Mesenchymal stem cell (in vitro differentiated cells and primary cell): Measurements from ENCODE around the gene MXI1.

Experiments
- DNase-seq: peaks from one replicate; pipeline ENCODE4 v3.0.0-alpha.2; 2013
- H2AFZ ChIP-seq: one replicate; pipeline ENCODE4 v1.6.1; 2013; ENCODE audit warnings: low read depth, mild to moderate bottlenecking, control low read depth, inconsistent platforms, low read length, moderate library complexity
- H2AK5ac ChIP-seq: 2 replicates; pipeline ENCODE4 v1.6.1; 2013; ENCODE audit warnings: low read length, moderate library complexity, mild to moderate bottlenecking, inconsistent platforms; ENCODE audit not compliant: severe bottlenecking
- H2BK120ac ChIP-seq: one replicate; pipeline ENCODE4 v1.6.1; 2013; ENCODE audit warnings: low read depth, mild to moderate bottlenecking, inconsistent platforms, low read length, moderate library complexity
- H2BK12ac ChIP-seq, 2 experiments: one replicate each; pipeline ENCODE4 v1.6.1; 2013; ENCODE audit warnings: inconsistent platforms in 2 of 2, low read length in 2 of 2, mild to moderate bottlenecking in 2 of 2, moderate library complexity in 2 of 2, control low read depth in 1 of 2
- H2BK15ac ChIP-seq: one replicate; pipeline ENCODE4 v1.6.1; 2013; ENCODE audit warnings: mild to moderate bottlenecking, low read depth, inconsistent platforms; ENCODE audit not compliant: poor library complexity, severe bottlenecking
- H2BK5ac ChIP-seq: 2 replicates; pipeline ENCODE4 v1.6.1; 2013; ENCODE audit warnings: low read depth, mild to moderate bottlenecking, low read length, control low read depth, inconsistent platforms; ENCODE audit not compliant: poor library complexity, severe bottlenecking
- H3K14ac ChIP-seq, 2 experiments: one replicate each; pipeline ENCODE4 v1.6.1; 2013; ENCODE audit warnings: inconsistent platforms in 2 of 2, low read length in 2 of 2, control low read depth in 1 of 2, mild to moderate bottlenecking in 1 of 2, moderate library complexity in 1 of 2
- H3K18ac ChIP-seq, 2 experiments: one replicate each; pipeline ENCODE4 v1.6.1; 2013; ENCODE audit warnings: inconsistent platforms in 2 of 2, low read length in 2 of 2, control low read depth in 1 of 2, low read depth in 1 of 2, mild to moderate bottlenecking in 1 of 2
- H3K23ac ChIP-seq, 2 experiments: one replicate each; pipeline ENCODE4 v1.6.1; 2013; ENCODE audit warnings: inconsistent platforms in 2 of 2, low read length in 2 of 2, mild to moderate bottlenecking in 2 of 2, moderate library complexity in 2 of 2, control low read depth in 1 of 2
- H3K27ac ChIP-seq: 2 replicates; pipeline ENCODE4 v1.5.1; 2013; ENCODE audit warnings: mild to moderate bottlenecking, moderate library complexity, low read length, control low read depth, inconsistent platforms; ENCODE audit not compliant: poor library complexity, severe bottlenecking
- H3K27me3 ChIP-seq, 2 experiments: 2 replicates each; pipeline versions ENCODE4 v1.6.1 to v1.7.0; 2013; ENCODE audit warnings: low read length in 2 of 2, mild to moderate bottlenecking in 2 of 2, moderate library complexity in 2 of 2, control low read depth in 1 of 2, inconsistent platforms in 1 of 2; ENCODE audit not compliant: control insufficient read depth in 1 of 2, insufficient read depth in 1 of 2
- H3K36me3 ChIP-seq, 2 experiments: 2 replicates each; pipeline versions ENCODE4 v1.6.1 to v1.7.0; 2013; ENCODE audit warnings: low read length in 2 of 2, control low read depth in 1 of 2, inconsistent platforms in 1 of 2, low read depth in 1 of 2, mild to moderate bottlenecking in 1 of 2; ENCODE audit not compliant: insufficient read depth in 2 of 2, control insufficient read depth in 1 of 2
- H3K4ac ChIP-seq, 2 experiments: one replicate each; pipeline ENCODE4 v1.6.1; 2013; ENCODE audit warnings: inconsistent platforms in 2 of 2, low read length in 2 of 2, mild to moderate bottlenecking in 2 of 2, moderate library complexity in 2 of 2, control low read depth in 1 of 2, low read depth in 1 of 2
- H3K4me1 ChIP-seq: 2 replicates; pipeline ENCODE4 v1.6.1; 2013; ENCODE audit warnings: low read depth, low read length, control low read depth; ENCODE audit not compliant: control insufficient read depth, insufficient read depth
- H3K4me2 ChIP-seq: 2 replicates; pipeline ENCODE4 v1.6.1; 2013; ENCODE audit warnings: low read length, mild to moderate bottlenecking, inconsistent platforms; ENCODE audit not compliant: poor library complexity, severe bottlenecking
- H3K4me3 ChIP-seq, 2 experiments: 2 replicates each; pipeline versions ENCODE4 v1.5.1 to v1.7.0; 2013; ENCODE audit warnings: low read length in 2 of 2, mild to moderate bottlenecking in 2 of 2, control low read depth in 1 of 2, low read depth in 1 of 2; ENCODE audit not compliant: insufficient read depth in 1 of 2
- H3K79me1 ChIP-seq: replicated peaks from 2 replicates; pipeline ENCODE4 v1.6.1; 2013; ENCODE audit warnings: mild to moderate bottlenecking, control low read depth, low read length, inconsistent platforms; ENCODE audit not compliant: poor library complexity, severe bottlenecking
- H3K9ac ChIP-seq: 2 replicates; pipeline ENCODE4 v1.7.0; 2013; ENCODE audit warnings: mild to moderate bottlenecking, low read length, moderate library complexity
- H3K9me3 ChIP-seq: 2 replicates; pipeline ENCODE4 v1.7.0; 2013; ENCODE audit warnings: mild to moderate bottlenecking, low read length; ENCODE audit not compliant: control insufficient read depth
- H4K8ac ChIP-seq: one replicate; pipeline ENCODE4 v1.6.1; 2013; ENCODE audit warnings: inconsistent platforms, mild to moderate bottlenecking, low read length, moderate library complexity
- H4K91ac ChIP-seq: one replicate; pipeline ENCODE4 v1.6.1; 2013; ENCODE audit warnings: mild to moderate bottlenecking, low read length, inconsistent platforms
- WGBS: methylation state at CpG from one replicate; pipeline ENCODE4 v1.1.7; 2013; ENCODE audit warnings: mixed read lengths; 5-methylcytosine and 5-hydroxymethylcytosine counted together

MXI1 gene

GRCh38 chr10:110216942-110217661, 9.7 kb downstream of the MXI1 start:
- Histone ChIP-seq H4K91ac (no peak overlapping the region), H3K4ac (no peak overlapping the region), H3K9me3 (no peaks in the 10 kb centered on the region), H4K8ac (no peak overlapping the region), H2BK12ac (no peak overlapping the region), H2AK5ac (no peak overlapping the region), H3K4me1 (peaks cover 6% of the 10 kb centered on the region), H3K23ac (no peak overlapping the region), H3K18ac (no peak overlapping the region), H3K27me3 (no peaks in the 10 kb centered on the region), H2BK120ac (no peak overlapping the region), H2BK15ac (no peak overlapping the region), H3K4me2 (no peak overlapping the region), H2BK5ac (no peak overlapping the region), H3K27ac (no peak overlapping the region), H3K36me3 (no peaks in the 10 kb centered on the region), H3K14ac (no peak overlapping the region), H3K79me1 (peaks cover 24% of the 10 kb centered on the region), H3K9ac (no peak overlapping the region), H3K4me3 (no peak overlapping the region), H2AFZ (no peak overlapping the region)
- peak; percentile 5 for DNase-seq
- WGBS = 85% methylated on average over 5 of the region's 5 CpGs

- Histone ChIP-seq H3K27me3 (no peaks in the 10 kb centered on the region), H3K79me1 (peaks cover 22% of the 10 kb centered on the region), H3K4me2 (no peak overlapping the region), H3K9me3 (no peaks in the 10 kb centered on the region), H3K4me1 (peaks cover 6% of the 10 kb centered on the region), H3K23ac (no peak overlapping the region), H2BK5ac (no peak overlapping the region), H2BK12ac (no peak overlapping the region), H3K4me3 (no peak overlapping the region), H4K8ac (no peak overlapping the region), H4K91ac (no peak overlapping the region), H2AK5ac (no peak overlapping the region), H3K18ac (no peak overlapping the region), H3K14ac (no peak overlapping the region), H2BK15ac (no peak overlapping the region), H2AFZ (no peak overlapping the region), H3K9ac (no peak overlapping the region), H2BK120ac (no peak overlapping the region), H3K27ac (no peak overlapping the region), H3K36me3 (no peaks in the 10 kb centered on the region), H3K4ac (no peak overlapping the region)
- WGBS = 75% methylated on average over 1 of the region's 2 CpGs
- DNase-seq = no peak
Measured at GRCh38 chr10:110217662-110218008, 10.2 kb downstream of the MXI1 start.

- no peaks in the 10 kb centered on the region for H3K36me3 ChIP-seq
- H3K4me1 ChIP-seq = peaks cover 6% of the 10 kb centered on the region
- no peaks in the 10 kb centered on the region for H3K9me3 ChIP-seq
- H3K27me3 ChIP-seq = no peaks in the 10 kb centered on the region
- no peak overlapping the region for H4K8ac ChIP-seq
- H3K4me2 ChIP-seq = no peak overlapping the region
- H2BK120ac ChIP-seq = no peak overlapping the region
- no peak overlapping the region for H3K18ac ChIP-seq
- peak; percentile 12 for DNase-seq
- H2AK5ac ChIP-seq = no peak overlapping the region
- no peak overlapping the region for H3K14ac ChIP-seq
- H3K27ac ChIP-seq = no peak overlapping the region
- no peak overlapping the region for H2BK15ac ChIP-seq
- no peak overlapping the region for H3K4ac ChIP-seq
- H3K79me1 ChIP-seq = peaks cover 18% of the 10 kb centered on the region
- no peak overlapping the region for H2AFZ ChIP-seq
- no peak overlapping the region for H3K4me3 ChIP-seq
- no peak overlapping the region for H2BK5ac ChIP-seq
- no peak overlapping the region for H3K23ac ChIP-seq
- H4K91ac ChIP-seq = no peak overlapping the region
- no peak overlapping the region for H2BK12ac ChIP-seq
- H3K9ac ChIP-seq = no peak overlapping the region
- 79% methylated on average over 6 of the region's 6 CpGs for WGBS
Measured at GRCh38 chr10:110218632-110219031, 11.2 kb downstream of the MXI1 start.

- H3K9me3 ChIP-seq = no peaks in the 10 kb centered on the region
- WGBS = 85% methylated on average over 7 of the region's 7 CpGs
Measured at GRCh38 chr10:110219884-110220283, 12.5 kb downstream of the MXI1 start.

More at GRCh38 chr10:110219884-110220283, 12.5 kb downstream of the MXI1 start:
- no peak overlapping the region for H3K4me3 ChIP-seq
- H4K8ac ChIP-seq = no peak overlapping the region
- no peak overlapping the region for H4K91ac ChIP-seq
- no peak overlapping the region for H3K23ac ChIP-seq
- no peak overlapping the region for H2BK120ac ChIP-seq
- H2AK5ac ChIP-seq = no peak overlapping the region
- no peak overlapping the region for H2BK15ac ChIP-seq
- no peaks in the 10 kb centered on the region for H3K27me3 ChIP-seq
- H3K27ac ChIP-seq = no peak overlapping the region
- H3K14ac ChIP-seq = no peak overlapping the region
- H3K36me3 ChIP-seq = no peaks in the 10 kb centered on the region
- H2BK5ac ChIP-seq = no peak overlapping the region
- peaks cover 6% of the 10 kb centered on the region for H3K4me1 ChIP-seq
- H3K4ac ChIP-seq = no peak overlapping the region
- H3K79me1 ChIP-seq = peaks cover 13% of the 10 kb centered on the region
- no peak overlapping the region for H3K9ac ChIP-seq
- no peak overlapping the region for H3K18ac ChIP-seq
- no peak overlapping the region for H3K4me2 ChIP-seq
- no peak for DNase-seq
- H2AFZ ChIP-seq = no peak overlapping the region
- H2BK12ac ChIP-seq = no peak overlapping the region
